K562 (cell line): ENCODE data around the gene SOCS7. TPM values are rescaled to one million over a fixed set of nuclear protein-coding genes. Genes with fewer than 3 reads are reported as not detected.

ENCODE experiments used
- ATAC-seq: fragments of 200-7000 bp; cut with Tn5 transposase; 3 replicates; pipeline ENCODE4 v1.9.1; 2020; ENCODE audit warnings: moderate library complexity
- BruUV-seq: library from RNA; stranded (reverse); fragments of 400-500 nt; replicated peaks from 2 replicates; lab custom pipeline; 2021; lab: Mats Ljungman, UMichigan
- CTCF ChIA-PET: fragments of 300-600 bp; formaldehyde crosslinking; extraction: SDS; loops from one replicate; lab custom pipeline; 2021; ENCODE audit warnings: low intra/inter-chr PET ratio; lab: Yijun Ruan, JAX
- POLR2A ChIA-PET: fragments of 300-600, 350-650 bp; sonication (Branson Sonifier 250); formaldehyde crosslinking; extraction: SDS; loops from one replicate; lab custom pipeline; 2021; ENCODE audit warnings: antibody characterized with exemption, inconsistent platforms; lab: Yijun Ruan, JAX
- DNase-seq, 4 experiments: peaks; one replicate each; pipeline versions ENCODE4 v3.0.0 to v3.0.0-alpha.2; 2011 to 2018; ENCODE audit warnings: low spot score in 3 of 4, mixed read lengths in 3 of 4; ENCODE audit errors: extremely low read depth in 1 of 4
- FAIRE-seq: peaks from 2 replicates; lab custom pipeline; 2011; peaks lifted over from hg19 to GRCh38; lab: Jason Lieb, UNC
- H2AFZ ChIP-seq: 2 replicates; pipeline ENCODE4 v1.6.0; 2011; ENCODE audit warnings: low read depth, low read length, control low read depth, inconsistent platforms
- H3K27ac ChIP-seq: fragments of 200-600 bp; 3 replicates; pipeline ENCODE4 v1.8.0; 2011; ENCODE audit warnings: low read depth, mild to moderate bottlenecking, control low read depth, inconsistent platforms, low read length, moderate library complexity, mixed read lengths; ENCODE audit errors: extremely low read depth
- H3K27me3 ChIP-seq, 2 experiments: fragments of 300-600 bp in 1 of 2; 2 replicates in 1 of 2; 3 replicates in 1 of 2; pipeline versions ENCODE4 v1.6.0 to v1.8.0; 2011; ENCODE audit warnings: inconsistent platforms in 2 of 2, low read length in 2 of 2, mild to moderate bottlenecking in 1 of 2, mixed read lengths in 1 of 2, moderate library complexity in 1 of 2; ENCODE audit not compliant: control insufficient read depth in 2 of 2, insufficient read depth in 2 of 2
- H3K36me3 ChIP-seq: fragments of 300-600 bp; 3 replicates; pipeline ENCODE4 v1.8.0; 2011; ENCODE audit warnings: mild to moderate bottlenecking, low read length, inconsistent platforms; ENCODE audit not compliant: control insufficient read depth, insufficient read depth
- H3K4me1 ChIP-seq, 2 experiments: fragments of 200-600 bp in 1 of 2; replicated peaks in 1 of 2; 2 replicates in 1 of 2; 3 replicates in 1 of 2; pipeline versions ENCODE4 v1.5.1 to v1.8.0; 2011; ENCODE audit warnings: inconsistent platforms in 2 of 2, low read length in 2 of 2, mild to moderate bottlenecking in 1 of 2, mixed read lengths in 1 of 2, moderate library complexity in 1 of 2; ENCODE audit not compliant: control insufficient read depth in 2 of 2, insufficient read depth in 2 of 2
- H3K4me2 ChIP-seq: 2 replicates; pipeline ENCODE4 v1.6.1; 2011; ENCODE audit warnings: low read length, control low read depth, inconsistent platforms, mixed read lengths; ENCODE audit not compliant: insufficient read depth
- H3K4me3 ChIP-seq: fragments of 200-600 bp; sonication (generic), shearing (Covaris generic); 2 replicates; pipeline ENCODE4 v1.5.1; 2016; ENCODE audit warnings: control low read depth, inconsistent platforms
- H3K79me2 ChIP-seq: fragments of 200-600 bp; 3 replicates; pipeline ENCODE4 v1.8.0; 2011; ENCODE audit warnings: low read length, inconsistent platforms; ENCODE audit not compliant: control insufficient read depth, insufficient read depth
- H3K9ac ChIP-seq, 2 experiments: 2 replicates each; pipeline versions ENCODE4 v1.6.0 to v1.6.1; 2011; ENCODE audit warnings: low read depth in 2 of 2, low read length in 2 of 2, control low read depth in 1 of 2, inconsistent platforms in 1 of 2, mild to moderate bottlenecking in 1 of 2, mixed read lengths in 1 of 2; ENCODE audit not compliant: insufficient read depth in 1 of 2
- H3K9me1 ChIP-seq: one replicate; pipeline ENCODE4 v1.6.0; 2011; ENCODE audit warnings: inconsistent platforms, mild to moderate bottlenecking, low read length, moderate library complexity; ENCODE audit not compliant: control insufficient read depth, insufficient read depth
- H3K9me3 ChIP-seq: replicated peaks from 2 replicates; pipeline ENCODE4 v1.5.1; 2011; ENCODE audit warnings: low read depth, low read length, inconsistent platforms; ENCODE audit not compliant: control insufficient read depth, insufficient read depth
- H4K20me1 ChIP-seq: replicated peaks from 2 replicates; pipeline ENCODE4 v1.6.1; 2011; ENCODE audit warnings: low read length, inconsistent platforms, mixed read lengths; ENCODE audit not compliant: control insufficient read depth, insufficient read depth
- CC2D1A ChIP-seq: fragments of 450-650 bp; IDR thresholded peaks from 2 replicates; pipeline ENCODE4 v1.6.1; 2017; ENCODE audit warnings: mild to moderate bottlenecking
- ELF4 ChIP-seq: fragments of 450-650 bp; formaldehyde crosslinking; IDR thresholded peaks from 2 replicates; pipeline ENCODE4 v1.4.0; 2022; ENCODE audit warnings: missing genetic modification characterization
- JUND ChIP-seq, 2 experiments: IDR thresholded peaks; 2 replicates in 1 of 2; 3 replicates in 1 of 2; pipeline ENCODE4 v1.6.1; 2011; ENCODE audit warnings: borderline replicate concordance in 2 of 2, low read depth in 2 of 2, low read length in 2 of 2, improper control_type of control experiment in 1 of 2, missing biosample characterization in 1 of 2, missing genetic modification characterization in 1 of 2, missing genetic modification reagents in 1 of 2
- KDM4B ChIP-seq, 2 experiments: fragments of 450-650 bp in 1 of 2; sonication (generic) in 1 of 2; IDR thresholded peaks; 2 replicates each; pipeline ENCODE4 v1.6.1; 2016 to 2017; ENCODE audit warnings: borderline replicate concordance in 2 of 2, antibody characterized with exemption in 1 of 2, low read depth in 1 of 2, mild to moderate bottlenecking in 1 of 2
- KHSRP ChIP-seq: fragments of 450-650 bp; IDR thresholded peaks from 2 replicates; pipeline ENCODE4 v1.6.1; 2017
- PHTF2 ChIP-seq: fragments of 250-450 bp; sonication (Bioruptor Pico); IDR thresholded peaks from 2 replicates; pipeline ENCODE4 v1.5.0; 2021; ENCODE audit warnings: mild to moderate bottlenecking
- RAD21 ChIP-seq, 2 experiments: fragments of 250-450 bp in 1 of 2; fragments of 450-650 bp in 1 of 2; sonication (Bioruptor Pico) in 1 of 2; formaldehyde crosslinking in 1 of 2; IDR thresholded peaks in 1 of 2; conservative IDR thresholded peaks in 1 of 2; 2 replicates each; pipeline versions ENCODE4 v1.4.0 to v1.8.0; 2020 to 2022; ENCODE audit warnings: mild to moderate bottlenecking in 2 of 2, moderate library complexity in 1 of 2
- RBM25 ChIP-seq: fragments of 200-400 bp; formaldehyde crosslinking; IDR thresholded peaks from 2 replicates; pipeline ENCODE4 v1.6.1; 2018; ENCODE audit warnings: low read length, low read depth, moderate library complexity; ENCODE audit not compliant: severe bottlenecking
- RBM34 ChIP-seq: fragments of 200-400 bp; formaldehyde crosslinking; IDR thresholded peaks from 2 replicates; pipeline ENCODE4 v1.6.1; 2018; ENCODE audit warnings: low read length, borderline replicate concordance; ENCODE audit not compliant: insufficient read depth
- SREBF2 ChIP-seq: sonication (generic); formaldehyde crosslinking; IDR thresholded peaks from 2 replicates; pipeline ENCODE4 v1.4.0; 2020; ENCODE audit warnings: mild to moderate bottlenecking, missing genetic modification reagents
- SRSF7 ChIP-seq: fragments of 200-400 bp; formaldehyde crosslinking; optimal IDR thresholded peaks from 2 replicates; pipeline ENCODE3; 2017; ENCODE audit warnings: mild to moderate bottlenecking, low read depth, low read length
- ZBTB7A ChIP-seq: IDR thresholded peaks from 2 replicates; pipeline ENCODE4 v1.6.1; 2011; ENCODE audit warnings: low read depth, mild to moderate bottlenecking, low read length, moderate library complexity, borderline replicate concordance; ENCODE audit not compliant: control insufficient read depth
- ZNF175 ChIP-seq: fragments of 200-800 bp; sonication (Bioruptor generic); IDR thresholded peaks from 2 replicates; pipeline ENCODE4 v1.6.1; 2016; ENCODE audit warnings: low read depth, mild to moderate bottlenecking, missing genetic modification characterization, missing compliant biosample characterization
- WGBS: fragments of 100-300 bp; shearing (Covaris generic); methylation state at CpG from one replicate; pipeline ENCODE4 v1.1.6; 2016; ENCODE audit warnings: low coverage, mixed read lengths; ENCODE audit not compliant: insufficient coverage; ENCODE audit errors: missing lambda C conversion rate; 5-methylcytosine and 5-hydroxymethylcytosine counted together
- in situ Hi-C: fragments of 300-500 bp; cut with MboI; formaldehyde crosslinking; loops from 4 replicates; pipeline ENCODE4 v1.15.0; 2018; ENCODE audit warnings: inconsistent platforms, mixed read lengths
- intact Hi-C: fragments of 100-400 bp; cut with micrococcal nuclease; formaldehyde crosslinking; loops from 2 replicates; pipeline ENCODE4 v1.14.2; 2022
- polyA plus RNA-seq, 8 experiments: library from polyadenylated mRNA; depleted of rRNA in 4 of 8; stranded (reverse) in 5 of 8; unstranded in 3 of 8; fragments of >200 nt; fragmentation: Nextera tagmentation in 2 of 8; fragmentation: Illumina TruSeq in 1 of 8; extraction: Ambion mirVana in 2 of 8; extraction: Trizol in 1 of 8; gene quantifications; 2 replicates each; pipeline versions ENCODE4 v1.2.1 to v1.2.3, GENCODE V29; 2011 to 2014; ENCODE audit warnings: inconsistent platforms in 1 of 8, missing spikeins in 1 of 8
- total RNA-seq, 7 experiments: library from RNA; depleted of rRNA in 6 of 7; stranded (reverse); fragments of >200 nt in 6 of 7; fragmentation: Illumina TruSeq in 2 of 7; extraction: Trizol in 2 of 7; gene quantifications; 2 replicates each; pipeline versions ENCODE4 v1.2.1 to v1.2.3, GENCODE V29; 2011 to 2021; ENCODE audit warnings: low replicate concordance in 1 of 7
- TF ChIP-seq, protein P1 (sequence below): fragments of 450-650 bp; IDR thresholded peaks from 2 replicates; pipeline ENCODE4 v1.6.1; 2014; ENCODE audit warnings: low read depth, mild to moderate bottlenecking, moderate library complexity, borderline replicate concordance

Gene SOCS7
- total and polyA plus RNA-seq, 9 of the 15 experiments (the other 6 are each of a cell fraction or from before 2014, with no cell fraction given), result 0.94 to 14.5 (median 8.2) TPM

DNA sequence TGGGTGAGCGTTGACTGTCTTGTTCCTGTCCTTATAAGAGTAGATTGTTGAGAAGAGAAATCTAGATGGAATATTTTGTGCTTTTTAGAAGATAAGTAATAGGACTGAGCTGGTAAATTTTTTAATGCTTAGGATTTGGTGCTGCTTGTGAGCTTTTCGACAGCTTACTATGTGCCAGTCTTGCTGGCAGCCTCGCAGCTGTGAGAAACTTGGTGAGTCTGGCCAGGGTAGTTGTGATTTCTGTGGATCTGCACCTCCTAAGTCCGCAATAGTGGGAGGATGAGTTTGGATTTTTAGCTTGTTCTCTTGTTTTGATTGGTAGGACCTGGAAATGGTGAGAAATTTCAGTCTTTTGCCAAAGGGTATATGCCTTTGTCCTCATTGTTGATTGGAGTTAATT, 3.6 kb downstream of the SOCS7 start:
- Histone ChIP-seq H3K27ac (no peak overlapping the region), H3K4me2 (no peak overlapping the region), H3K36me3 (no peaks in the 10 kb centered on the region), H3K9me3 (no peaks in the 10 kb centered on the region), H3K4me3 (no peak overlapping the region), H3K27me3 (no peaks in the 10 kb centered on the region), H2AFZ (no peak overlapping the region), H4K20me1 (peaks cover 9% of the 10 kb centered on the region; the same call in 1 of the 2 replicates), H3K79me2 (peaks cover 25% of the 10 kb centered on the region), H3K4me1 (peaks cover 21 to 22% of the 10 kb centered on the region in 2 experiments; a peak in 4 of 5 replicates)
- ATAC-seq (no peak), FAIRE-seq (no peak)
- BruUV-seq, result no TSS peak
- CTCF ChIA-PET, result interaction anchor here (0.6 kb wide), 1 partner anchor 121 kb away, joined by 4 read pairs; no protein-coding TSS in a partner anchor
- TF ChIP-seq RBM25 (peak; percentile 18), SRSF7 (no peak), CC2D1A (no peak), PHTF2 (CRISPR knock-in tag) (no peak)
- TF ChIP-seq, all 486 proteins: peak for 1
- no peak for DNase-seq
- in situ Hi-C loops (no loop called here), intact Hi-C loops (no loop called here)
- H3K9me1 ChIP-seq, result no peaks in the 10 kb centered on the region
- POLR2A ChIA-PET, result interaction anchor here (0.6 to 3.5 kb wide), 7 partner anchors 9 to 512 kb away, joined by 3 to 34 read pairs (median 3); no protein-coding TSS in a partner anchor
- no peak overlapping the region for H3K9ac ChIP-seq
- 90% methylated on average over 4 of the region's 4 CpGs for WGBS

DNA sequence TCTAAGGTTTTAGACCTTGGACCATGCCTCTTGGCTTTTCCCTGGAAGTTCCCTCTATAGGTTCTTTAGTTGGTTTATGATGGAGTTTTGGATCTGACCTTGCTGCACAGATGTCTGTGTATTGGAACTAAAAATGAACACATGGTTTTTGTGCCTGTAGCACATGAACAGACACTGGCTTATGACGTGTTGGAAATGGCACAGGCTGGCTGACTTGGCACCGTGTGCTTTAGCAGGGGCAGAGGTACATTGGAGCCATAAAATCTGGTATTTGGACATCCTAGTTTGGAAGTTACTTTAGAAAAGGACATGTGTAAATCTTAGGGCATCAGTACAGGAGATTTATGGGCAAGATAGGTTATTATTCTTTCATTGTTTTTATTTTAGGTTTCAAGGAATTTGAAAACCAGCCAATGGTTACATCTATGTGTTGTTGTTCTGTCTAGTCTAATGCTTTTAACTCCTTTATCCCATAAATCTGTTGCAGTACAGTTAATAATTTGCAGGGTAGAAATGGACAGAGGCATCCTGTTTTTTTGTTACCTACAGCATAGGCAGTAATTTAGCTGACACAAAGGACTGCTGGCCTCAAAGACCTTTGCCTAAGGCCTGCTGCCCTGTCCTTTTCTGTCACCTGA, 6.0 kb downstream of the SOCS7 start:
- Histone ChIP-seq H3K36me3 (peaks cover 7% of the 10 kb centered on the region; the same call in 2 of the 3 replicates), H3K9me1 (no peaks in the 10 kb centered on the region), H3K9me3 (no peaks in the 10 kb centered on the region), H3K4me1 (peaks cover 12 to 13% of the 10 kb centered on the region in 2 experiments; a peak in 4 of 5 replicates), H3K9ac (no peak overlapping the region), H3K4me2 (no peak overlapping the region), H3K79me2 (peaks cover 21% of the 10 kb centered on the region), H3K27me3 (no peaks in the 10 kb centered on the region), H2AFZ (no peak overlapping the region), H4K20me1 (peaks cover 9% of the 10 kb centered on the region; the same call in 1 of the 2 replicates), H3K4me3 (no peak overlapping the region), H3K27ac (no peak overlapping the region)
- ATAC-seq (no peak), FAIRE-seq (no peak), DNase-seq (no peak)
- intact Hi-C loops (no loop called here), in situ Hi-C loops (no loop called here)
- BruUV-seq, result no TSS peak
- POLR2A ChIA-PET, result no interaction called here
- CTCF ChIA-PET, result no interaction called here
- WGBS, result 66% methylated on average over 2 of the region's 2 CpGs
- TF ChIP-seq ZNF175 (CRISPR knock-in tag), result no peak
- TF ChIP-seq, protein P1, sequence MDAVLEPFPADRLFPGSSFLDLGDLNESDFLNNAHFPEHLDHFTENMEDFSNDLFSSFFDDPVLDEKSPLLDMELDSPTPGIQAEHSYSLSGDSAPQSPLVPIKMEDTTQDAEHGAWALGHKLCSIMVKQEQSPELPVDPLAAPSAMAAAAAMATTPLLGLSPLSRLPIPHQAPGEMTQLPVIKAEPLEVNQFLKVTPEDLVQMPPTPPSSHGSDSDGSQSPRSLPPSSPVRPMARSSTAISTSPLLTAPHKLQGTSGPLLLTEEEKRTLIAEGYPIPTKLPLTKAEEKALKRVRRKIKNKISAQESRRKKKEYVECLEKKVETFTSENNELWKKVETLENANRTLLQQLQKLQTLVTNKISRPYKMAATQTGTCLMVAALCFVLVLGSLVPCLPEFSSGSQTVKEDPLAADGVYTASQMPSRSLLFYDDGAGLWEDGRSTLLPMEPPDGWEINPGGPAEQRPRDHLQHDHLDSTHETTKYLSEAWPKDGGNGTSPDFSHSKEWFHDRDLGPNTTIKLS, result no peak
- TF ChIP-seq JUND (IDR thresholded peaks at IDR 0.05; ENCODE audit: borderline replicate concordance, low read depth, low read length), result no peak
- no peak for TF ChIP-seq JUND (tag; IDR thresholded peaks at IDR 0.05; ENCODE audit: borderline replicate concordance, low read depth, low read length)
- TF ChIP-seq RBM34, result no peak
- no peak for TF ChIP-seq KDM4B (IDR thresholded peaks at IDR 0.05; ENCODE audit: borderline replicate concordance in 2 of 2, low read depth in 1 of 2)
- TF ChIP-seq ZBTB7A, result no peak
- no peak for TF ChIP-seq ELF4 (CRISPR knock-in tag)
- TF ChIP-seq RAD21 (CRISPR knock-in tag; conservative IDR thresholded peaks at IDR 0.05 in 1 of 2, IDR thresholded peaks at IDR 0.05 in 1 of 2), result no peak
- TF ChIP-seq KHSRP, result no peak
- no peak for TF ChIP-seq SREBF2 (CRISPR knock-in tag)
